ENCODE results near the gene PHTF2.

DNA sequence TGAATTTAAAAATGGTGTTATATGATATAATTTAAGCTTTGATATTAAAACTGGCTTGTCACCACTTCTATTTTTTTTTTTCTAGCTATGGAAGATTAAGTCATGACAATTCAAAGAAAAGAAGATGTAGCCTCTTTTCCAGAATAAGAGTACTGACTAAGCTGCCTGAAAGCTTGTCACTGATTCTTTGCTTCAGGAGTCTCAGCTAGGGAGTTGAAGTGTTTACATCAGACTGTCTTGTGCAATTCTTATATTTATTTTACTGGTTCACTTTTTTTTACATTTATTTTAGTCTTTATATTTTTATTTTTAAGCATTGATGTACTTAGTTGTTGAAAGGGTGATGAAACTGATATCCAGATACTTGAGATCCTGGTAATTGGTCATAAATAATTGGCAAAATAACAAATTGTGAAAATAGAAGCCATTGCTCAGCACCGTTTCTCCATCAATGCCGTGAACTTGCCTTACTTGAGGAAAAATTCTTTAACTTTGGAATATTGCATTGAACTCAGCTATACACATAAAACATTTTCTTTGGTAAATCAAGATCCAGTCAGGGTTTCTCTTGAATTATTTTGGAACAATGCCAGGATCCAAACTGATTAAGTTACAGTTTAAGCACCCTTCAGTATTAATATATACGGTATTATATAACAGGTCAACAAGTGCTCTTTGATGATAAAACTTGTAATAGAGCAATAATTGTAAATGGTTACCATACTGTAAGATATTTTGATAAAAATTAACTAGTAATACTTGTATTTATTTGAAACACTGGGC, 156.4 kb downstream of the PHTF2 start:
- TF ChIP-seq, protein P1, sequence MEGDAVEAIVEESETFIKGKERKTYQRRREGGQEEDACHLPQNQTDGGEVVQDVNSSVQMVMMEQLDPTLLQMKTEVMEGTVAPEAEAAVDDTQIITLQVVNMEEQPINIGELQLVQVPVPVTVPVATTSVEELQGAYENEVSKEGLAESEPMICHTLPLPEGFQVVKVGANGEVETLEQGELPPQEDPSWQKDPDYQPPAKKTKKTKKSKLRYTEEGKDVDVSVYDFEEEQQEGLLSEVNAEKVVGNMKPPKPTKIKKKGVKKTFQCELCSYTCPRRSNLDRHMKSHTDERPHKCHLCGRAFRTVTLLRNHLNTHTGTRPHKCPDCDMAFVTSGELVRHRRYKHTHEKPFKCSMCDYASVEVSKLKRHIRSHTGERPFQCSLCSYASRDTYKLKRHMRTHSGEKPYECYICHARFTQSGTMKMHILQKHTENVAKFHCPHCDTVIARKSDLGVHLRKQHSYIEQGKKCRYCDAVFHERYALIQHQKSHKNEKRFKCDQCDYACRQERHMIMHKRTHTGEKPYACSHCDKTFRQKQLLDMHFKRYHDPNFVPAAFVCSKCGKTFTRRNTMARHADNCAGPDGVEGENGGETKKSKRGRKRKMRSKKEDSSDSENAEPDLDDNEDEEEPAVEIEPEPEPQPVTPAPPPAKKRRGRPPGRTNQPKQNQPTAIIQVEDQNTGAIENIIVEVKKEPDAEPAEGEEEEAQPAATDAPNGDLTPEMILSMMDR (IDR thresholded peaks at IDR 0.05) = no peak
- TF ChIP-seq POLR2A (IDR thresholded peaks at IDR 0.05) = no peak

Data from Peyer's patch (tissue), 4 donors.